ENCODE data around the gene CHPF2. TPM values are rescaled to one million over a fixed set of nuclear protein-coding genes. Genes with fewer than 3 reads are reported as not detected.

The CHPF2 gene
- polyA plus RNA-seq, 4 donors = 23.3 to 27.1 (median 25.6) TPM

DNA sequence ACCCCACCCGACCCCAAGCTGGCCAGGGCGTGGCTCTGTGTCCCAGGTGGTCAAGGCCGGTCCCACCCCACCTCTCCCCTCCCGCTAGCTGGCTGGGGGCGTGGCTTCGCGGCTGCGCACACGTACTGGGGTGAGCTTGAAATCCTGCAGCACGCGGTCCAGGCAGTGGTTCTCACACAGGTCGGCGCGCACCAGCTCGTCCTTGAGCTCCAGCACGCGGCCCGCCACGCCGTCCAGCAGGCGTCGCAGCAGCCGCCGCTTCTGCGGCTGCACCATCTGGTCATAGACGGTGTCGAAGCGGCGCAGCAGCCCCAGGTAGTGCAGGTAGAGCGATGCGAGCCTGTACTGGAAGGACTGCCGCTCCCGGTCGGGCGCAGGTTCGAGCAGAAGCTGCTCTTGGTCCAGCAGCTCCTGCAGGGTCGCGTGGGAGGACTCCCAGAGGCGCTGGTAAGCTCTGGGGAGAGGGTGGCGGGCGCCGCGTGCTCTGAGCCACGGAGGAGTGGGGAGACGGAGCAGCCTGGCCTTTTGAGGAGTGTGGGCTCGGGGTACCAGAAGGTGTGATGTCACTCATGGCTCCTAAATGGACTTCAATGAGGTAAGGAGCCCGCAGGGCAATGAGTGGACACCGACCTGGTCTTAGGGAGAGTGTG, 27.8 kb upstream of the CHPF2 start:
- DNase-seq (ENCODE audit: low read depth in 4 of 4, low spot score in 3 of 4) = no peak

DNA sequence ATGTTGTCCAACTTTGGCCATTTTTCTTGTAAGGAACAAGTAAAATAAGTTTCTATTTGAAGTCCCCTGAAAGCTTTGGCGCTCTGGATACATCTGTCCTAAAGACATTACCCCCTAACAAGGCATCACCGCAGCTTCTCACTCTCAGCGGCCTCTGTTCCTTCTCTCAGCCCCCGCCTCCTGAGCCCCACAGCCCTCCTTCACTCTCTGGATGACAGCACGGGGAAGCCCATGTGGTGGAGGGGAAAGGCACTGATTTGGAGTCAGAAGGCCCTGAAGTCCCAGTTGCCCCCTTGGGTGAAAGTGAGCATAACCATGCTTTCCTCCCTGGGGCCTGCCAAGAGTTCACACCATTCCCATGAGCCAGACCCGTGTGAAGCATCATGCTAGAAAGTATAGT, 26.6 kb upstream of the CHPF2 start:
- no peak for DNase-seq (ENCODE audit: low read depth in 4 of 4, low spot score in 3 of 4)

DNA sequence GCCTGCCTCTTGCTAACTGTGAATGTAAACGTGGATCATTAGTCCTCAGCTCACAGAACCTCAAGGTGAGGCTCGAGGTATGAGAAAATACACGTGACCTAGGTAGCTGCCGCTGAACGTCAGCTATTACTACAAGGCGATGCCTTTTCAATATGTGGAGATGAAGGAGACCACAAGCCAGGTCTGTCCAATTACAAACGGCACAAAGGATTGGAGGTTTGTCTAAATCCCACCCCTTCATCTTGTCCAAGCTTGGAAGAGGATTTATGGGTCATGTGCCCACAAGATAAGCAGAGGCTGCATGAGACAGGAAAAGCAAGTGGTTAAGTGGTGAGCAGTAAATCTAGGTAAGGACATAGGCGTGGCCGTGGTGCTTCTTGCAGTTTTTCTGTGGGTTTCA, 25.4 kb upstream of the CHPF2 start:
- DNase-seq (ENCODE audit: low read depth in 4 of 4, low spot score in 3 of 4) = no peak

DNA sequence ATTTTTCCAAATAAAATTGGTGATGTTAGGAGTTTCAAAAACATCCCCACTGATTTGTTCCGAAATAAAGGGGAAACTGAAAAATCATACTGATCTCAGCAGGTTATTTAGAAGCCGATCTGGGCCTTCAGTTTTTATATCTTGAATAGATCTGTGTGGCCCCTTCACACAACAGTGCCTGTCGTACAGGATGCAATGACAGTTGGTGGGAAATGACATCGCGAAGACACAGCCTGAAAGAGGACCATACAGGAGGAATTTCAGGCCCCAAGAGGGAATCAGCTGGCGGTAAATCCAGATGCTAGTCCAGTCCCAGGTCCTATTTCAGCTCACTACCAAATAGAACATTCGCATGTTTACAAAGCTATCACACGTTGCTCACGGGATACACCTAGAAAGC, 25.0 kb upstream of the CHPF2 start:
- DNase-seq (ENCODE audit: low read depth in 4 of 4, low spot score in 3 of 4) = no peak

DNA sequence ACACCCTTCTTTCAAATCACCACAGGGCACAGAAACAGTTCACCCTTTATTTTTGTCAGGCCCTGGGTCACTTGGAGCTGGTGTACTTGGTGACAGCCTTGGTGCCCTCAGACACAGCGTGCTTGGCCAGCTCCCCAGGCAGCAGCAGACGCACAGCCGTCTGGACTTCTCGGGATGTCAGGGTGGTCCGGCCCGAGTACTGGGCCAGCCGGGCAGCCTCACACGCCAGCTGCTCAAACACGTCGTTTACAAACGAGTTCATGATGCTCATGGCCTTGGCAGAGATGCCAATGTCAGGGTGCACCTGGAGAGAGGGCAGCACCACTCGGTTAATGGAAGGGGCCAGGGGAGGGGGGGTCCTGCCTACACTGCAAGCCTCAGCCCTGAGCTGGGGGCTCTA, 24.5 kb upstream of the CHPF2 start:
- no peak for DNase-seq (ENCODE audit: low read depth in 4 of 4, low spot score in 3 of 4)

DNA sequence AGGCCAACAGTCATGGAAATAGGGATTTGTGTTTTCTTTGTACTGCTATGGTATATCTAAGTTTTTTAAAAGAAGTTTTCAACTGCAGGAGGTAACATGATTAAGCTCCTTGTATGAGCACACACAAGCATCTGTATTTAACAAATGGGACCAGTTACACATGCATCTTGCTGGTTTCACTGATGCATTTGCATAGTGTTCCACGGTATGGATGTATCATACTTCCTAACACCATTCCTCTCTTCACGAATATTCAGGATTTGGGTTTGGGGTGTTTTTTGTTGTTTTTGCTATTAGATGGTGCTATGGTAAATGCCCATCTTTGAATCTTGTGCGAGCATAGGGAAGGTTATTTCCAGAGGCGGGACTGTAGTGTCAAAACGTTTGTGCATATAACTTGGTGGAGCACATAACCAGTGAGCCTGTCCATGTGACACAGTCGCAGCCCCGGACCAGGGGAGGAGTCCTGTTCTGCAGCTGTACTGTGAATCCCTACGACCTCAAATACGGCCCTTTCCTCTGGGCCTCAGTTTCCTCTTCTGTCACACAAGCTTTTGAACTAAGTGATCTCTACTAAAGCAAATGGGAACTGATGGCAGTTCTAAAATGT, 23.9 kb upstream of the CHPF2 start:
- DNase-seq (ENCODE audit: low read depth in 4 of 4, low spot score in 3 of 4) = no peak

DNA sequence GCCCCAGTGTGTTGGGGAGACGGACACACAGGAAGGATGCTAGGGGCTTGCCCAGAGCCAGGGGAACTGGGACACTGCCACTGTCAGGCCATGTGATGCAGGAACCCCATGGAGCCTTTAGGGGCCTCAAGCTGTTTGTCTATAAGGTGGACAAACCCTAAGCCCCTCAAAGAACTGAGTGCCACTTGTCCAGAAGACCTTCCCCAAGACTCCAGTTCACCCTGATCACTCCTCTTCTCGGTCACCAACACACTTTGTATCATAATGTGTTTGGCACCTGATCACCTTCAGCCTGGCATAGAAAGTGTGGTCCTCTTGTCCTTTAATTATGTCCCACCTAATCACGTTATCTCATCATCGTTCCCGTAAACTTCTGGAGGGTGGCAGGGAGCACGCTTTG, 22.7 kb upstream of the CHPF2 start:
- DNase-seq (ENCODE audit: low read depth in 4 of 4, low spot score in 3 of 4) = no peak

DNA sequence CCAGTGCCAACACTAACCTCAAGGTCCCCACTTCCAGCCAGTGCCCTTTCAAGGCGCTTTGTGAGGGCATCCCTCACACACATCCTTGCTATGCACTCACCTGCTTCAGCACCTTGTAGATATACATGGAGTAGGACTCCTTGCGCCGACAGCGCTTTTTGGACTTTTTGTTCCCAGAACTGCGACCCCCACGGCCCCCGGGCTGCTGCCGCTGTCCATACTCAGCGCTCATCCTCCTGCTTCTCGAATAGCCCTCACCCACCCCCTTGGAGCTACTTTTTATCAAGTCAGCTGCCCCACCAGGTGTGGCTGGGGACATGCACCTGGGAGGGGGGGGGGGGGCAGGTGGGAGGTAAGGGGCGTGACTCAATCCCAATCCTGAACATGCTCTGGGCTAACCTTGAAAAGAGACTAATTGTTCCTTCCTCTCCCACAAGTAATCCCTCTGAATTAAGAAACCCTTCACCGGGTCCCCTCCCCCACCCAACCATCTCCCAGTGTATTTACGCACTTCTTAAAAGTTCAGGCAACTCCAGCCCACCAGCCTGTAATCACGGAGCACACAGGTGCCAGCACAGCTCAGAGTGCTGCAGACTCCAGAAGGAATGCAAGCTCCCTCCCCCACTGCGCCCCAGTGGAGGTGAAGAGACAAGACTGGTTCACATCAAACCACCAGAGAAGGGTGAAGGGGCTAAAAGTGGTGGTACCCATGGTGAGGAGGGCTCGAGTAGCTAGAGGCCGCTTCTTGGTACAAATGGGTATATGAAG, 22.0 kb upstream of the CHPF2 start, which contains the start of gene H2BK1:
H2BK1 (minus strand) TSS at position 402 of the 768 bp plus-strand sequence; CDS start at position 232, 170 bp downstream.
- no peak for DNase-seq (ENCODE audit: low read depth in 4 of 4, low spot score in 3 of 4)

DNA sequence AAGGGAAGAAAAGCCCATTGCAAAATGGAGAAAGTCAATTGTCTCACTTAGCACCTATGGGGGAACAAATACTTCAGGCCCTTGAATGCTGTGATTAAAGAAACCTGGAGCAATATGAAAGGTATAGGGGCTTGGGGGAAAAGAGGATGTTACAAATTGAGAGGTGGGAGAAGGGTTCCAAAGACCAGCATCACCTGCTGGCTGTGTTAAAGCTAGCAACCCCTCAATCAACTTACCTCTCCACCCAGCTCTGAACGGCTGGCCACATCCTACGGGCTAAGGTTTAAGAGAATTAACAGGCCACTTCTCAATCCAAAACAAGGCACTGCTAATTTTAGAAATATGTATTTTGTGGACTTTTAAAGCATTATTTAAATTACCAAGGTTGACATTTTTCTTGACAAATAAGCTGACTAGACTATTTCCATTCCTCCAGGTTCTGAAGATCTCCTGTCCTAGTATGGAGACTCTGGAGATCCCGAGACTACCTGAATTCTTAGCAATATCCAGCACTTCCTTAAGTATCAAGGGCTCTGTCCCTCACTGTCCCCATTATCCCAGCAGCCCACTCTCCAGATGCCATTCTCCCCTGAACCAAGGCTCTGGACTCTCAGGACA, 21.0 kb upstream of the CHPF2 start:
- no peak for DNase-seq (ENCODE audit: low read depth in 4 of 4, low spot score in 3 of 4)

DNA sequence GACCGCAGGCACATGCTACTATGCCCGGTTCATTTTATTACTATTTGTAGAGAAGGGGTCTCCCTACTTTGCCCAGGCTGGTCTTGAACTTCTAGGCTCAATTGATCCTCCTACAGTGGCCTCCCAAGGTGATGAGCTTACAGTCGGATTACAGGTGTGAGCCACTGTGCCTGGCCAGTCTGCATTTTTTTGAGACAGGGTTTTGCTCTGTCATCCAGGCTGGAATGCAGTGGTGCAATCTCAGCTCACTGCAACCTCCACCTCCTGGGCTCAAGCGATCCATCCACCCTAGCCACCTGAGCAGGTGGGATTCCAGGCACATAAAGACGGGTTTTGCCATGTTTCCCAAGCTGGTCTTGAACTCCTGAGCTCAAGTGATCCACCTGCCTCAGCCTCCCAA, 19.7 kb upstream of the CHPF2 start:
- no peak for DNase-seq (ENCODE audit: low read depth in 4 of 4, low spot score in 3 of 4)

DNA sequence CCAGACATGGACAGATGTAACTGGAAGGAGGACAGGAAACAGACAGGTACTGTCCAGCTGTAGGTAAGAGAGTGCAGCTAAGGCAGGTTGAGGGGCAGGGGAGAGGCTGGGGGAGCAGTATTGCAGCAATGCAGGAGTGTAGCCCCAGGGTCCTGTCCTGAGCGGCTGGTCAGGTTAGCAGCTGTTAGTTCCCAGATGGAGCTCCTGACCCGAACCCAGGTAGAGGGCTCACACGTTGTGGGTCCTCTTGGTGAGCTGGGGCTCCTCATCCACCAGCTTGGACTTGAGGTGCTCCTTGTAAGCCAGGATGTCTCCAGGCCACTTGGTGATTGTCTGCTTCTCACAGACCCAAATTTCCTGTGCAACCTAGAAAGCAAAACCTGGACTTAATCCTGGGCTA, 18.5 kb upstream of the CHPF2 start:
- DNase-seq (ENCODE audit: low read depth in 4 of 4, low spot score in 3 of 4) = no peak

DNA sequence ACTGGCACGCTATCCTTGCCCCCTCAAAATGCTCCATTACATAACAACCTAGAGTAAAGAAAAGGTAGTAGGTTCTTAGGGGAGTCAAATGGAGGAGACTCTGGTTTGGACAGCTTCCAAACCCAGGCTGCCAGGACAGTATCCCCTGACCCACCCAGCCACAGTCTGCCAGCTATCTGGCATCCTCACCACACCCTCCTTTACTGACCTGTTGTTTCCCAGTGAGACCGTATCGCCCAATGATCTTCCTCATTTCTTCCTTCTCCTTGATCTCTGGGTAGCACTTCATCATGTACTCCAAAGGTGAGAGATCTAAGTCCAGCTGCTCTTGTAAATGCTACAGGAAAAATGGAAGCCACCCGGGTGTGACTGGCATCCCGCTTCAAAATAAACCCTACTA, 16.9 kb upstream of the CHPF2 start:
- no peak for DNase-seq (ENCODE audit: low read depth in 4 of 4, low spot score in 3 of 4)

DNA sequence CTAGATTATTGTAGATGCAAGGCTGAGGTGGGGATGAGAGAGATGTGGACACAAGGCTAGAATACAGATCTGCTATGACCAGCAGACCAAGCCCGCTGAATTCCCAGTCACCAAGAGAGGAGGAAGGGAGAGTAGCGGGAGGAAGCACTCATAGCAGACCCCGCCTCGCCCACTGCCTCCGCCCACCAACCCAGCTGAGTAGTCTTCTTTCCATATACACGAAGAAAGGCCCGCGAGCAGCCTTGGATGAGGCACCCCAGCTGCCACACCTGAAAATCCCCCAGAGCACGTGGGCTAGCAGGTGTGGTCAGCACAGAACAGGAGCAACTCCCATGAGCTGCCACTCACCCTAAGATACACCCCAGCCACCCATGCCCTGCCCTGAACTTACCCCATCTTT, 14.1 kb upstream of the CHPF2 start:
- DNase-seq (ENCODE audit: low read depth in 4 of 4, low spot score in 3 of 4) = no peak

DNA sequence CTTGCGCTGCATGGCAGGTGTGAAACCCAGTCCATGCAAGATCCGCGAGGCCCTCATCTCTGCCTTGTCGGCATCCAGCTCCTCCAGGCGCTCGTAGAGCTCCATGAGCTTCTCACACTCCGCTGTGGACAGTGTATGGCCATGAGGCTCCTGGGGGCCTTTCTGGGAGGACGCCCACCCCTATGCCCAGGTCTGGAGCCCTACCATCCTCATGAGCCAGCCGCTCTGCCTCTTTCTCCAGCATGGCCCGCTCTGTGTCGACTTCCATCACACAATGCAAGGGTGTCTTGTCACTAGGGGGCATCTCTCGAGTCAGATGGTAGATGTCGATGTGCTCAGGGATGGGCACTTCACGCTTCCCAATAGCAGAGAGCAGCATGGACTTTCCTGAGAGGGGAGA, 8.6 kb upstream of the CHPF2 start:
- no peak for DNase-seq (ENCODE audit: low read depth in 4 of 4, low spot score in 3 of 4)

DNA sequence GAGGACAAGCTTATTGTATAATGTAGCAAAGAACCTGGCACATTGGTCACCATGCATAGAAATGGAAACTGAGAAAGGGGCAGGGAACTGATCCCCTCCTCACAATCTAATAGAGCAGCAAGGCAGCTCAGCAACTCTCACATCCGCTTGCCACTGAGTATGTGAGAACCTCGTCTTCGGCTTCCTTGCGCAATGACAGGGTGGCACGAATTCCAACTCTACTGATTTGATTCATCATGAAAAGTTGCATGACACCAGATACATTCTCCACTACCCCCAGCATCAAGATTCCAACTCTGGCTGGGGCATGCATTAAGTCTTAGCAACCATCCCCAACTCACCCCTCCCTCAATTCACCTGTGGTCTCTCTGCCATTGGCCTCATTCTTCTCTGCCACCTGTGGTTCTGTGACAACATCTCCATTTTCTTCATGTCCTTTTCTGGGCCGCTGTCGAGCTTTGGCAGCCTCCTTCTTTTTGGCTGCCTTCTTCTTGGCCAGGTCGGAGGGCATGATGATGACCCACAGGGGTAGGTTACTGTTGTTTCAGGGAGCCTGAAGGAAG, 6.3 kb upstream of the CHPF2 start:
- DNase-seq (ENCODE audit: low read depth in 4 of 4, low spot score in 3 of 4) = no peak

DNA sequence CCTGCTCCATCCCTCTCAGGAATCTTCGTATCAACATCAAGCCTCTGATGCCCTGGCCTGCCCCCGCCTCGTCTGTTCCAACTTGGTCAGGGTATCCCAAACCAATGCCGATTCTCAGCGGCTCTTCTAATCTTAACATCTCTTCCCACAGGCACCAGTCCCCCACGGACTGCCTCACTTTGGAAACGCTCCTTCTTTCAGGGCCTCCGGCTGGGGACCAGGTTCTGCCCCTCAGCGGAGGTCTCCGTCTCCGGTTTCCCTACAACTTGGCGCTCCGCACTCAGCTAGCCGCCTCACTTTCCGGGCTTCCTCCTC, 5.8 kb upstream of the CHPF2 start:
- DNase-seq (ENCODE audit: low read depth in 4 of 4, low spot score in 3 of 4) = no peak

DNA sequence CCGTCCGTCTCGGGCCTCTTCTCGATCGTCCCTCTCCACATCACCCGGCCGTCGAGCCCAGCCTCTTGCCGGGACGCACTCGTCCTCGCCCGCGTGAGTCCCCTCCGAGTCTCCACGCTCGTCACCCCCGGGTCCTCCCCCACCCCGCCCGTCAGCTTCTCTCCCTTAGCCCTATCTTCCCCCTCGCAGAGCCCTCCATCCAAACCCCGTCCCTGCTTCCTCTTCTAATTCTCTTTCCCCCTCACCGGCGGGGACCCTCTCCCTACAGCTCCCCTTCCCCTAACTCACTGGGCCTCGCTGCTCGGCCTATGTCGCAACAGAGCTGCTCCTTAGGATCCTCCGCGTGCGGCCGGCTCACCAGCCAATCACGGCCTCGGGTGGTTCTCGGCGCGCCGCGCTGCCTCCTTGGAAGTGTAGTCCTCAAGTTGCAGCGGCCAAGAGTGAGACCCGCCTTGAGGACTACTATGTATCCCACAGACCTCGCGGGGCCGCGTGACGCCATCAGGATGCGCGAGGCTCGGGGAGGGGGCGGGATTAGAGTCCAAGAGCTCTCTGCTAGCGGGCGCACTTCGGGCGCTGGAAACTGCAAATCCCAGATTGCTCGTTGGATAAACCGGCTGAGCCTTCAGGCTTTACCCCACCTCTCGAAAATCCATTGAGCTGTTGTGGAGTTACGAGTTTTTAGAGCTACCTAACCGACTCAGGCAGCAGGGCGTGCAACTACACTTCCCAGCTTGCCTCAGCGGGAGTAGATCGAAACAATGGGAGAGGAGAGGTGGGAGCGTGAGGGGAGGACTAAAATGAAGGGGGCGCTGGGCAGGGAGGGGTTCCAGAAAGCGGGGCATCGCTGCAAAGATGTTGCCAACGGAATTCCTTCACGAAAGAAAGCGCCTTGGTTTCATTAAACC, 5.2 kb upstream of the CHPF2 start, which contains the start of gene ABCF2:
ABCF2 (minus strand) TSS at position 331 of the 908 bp plus-strand sequence. CDS start 747 bp downstream, outside the sequence.
- DNase-seq (ENCODE audit: low read depth in 4 of 4, low spot score in 3 of 4) = peak; percentile 95 to 97 (median 96)

DNA sequence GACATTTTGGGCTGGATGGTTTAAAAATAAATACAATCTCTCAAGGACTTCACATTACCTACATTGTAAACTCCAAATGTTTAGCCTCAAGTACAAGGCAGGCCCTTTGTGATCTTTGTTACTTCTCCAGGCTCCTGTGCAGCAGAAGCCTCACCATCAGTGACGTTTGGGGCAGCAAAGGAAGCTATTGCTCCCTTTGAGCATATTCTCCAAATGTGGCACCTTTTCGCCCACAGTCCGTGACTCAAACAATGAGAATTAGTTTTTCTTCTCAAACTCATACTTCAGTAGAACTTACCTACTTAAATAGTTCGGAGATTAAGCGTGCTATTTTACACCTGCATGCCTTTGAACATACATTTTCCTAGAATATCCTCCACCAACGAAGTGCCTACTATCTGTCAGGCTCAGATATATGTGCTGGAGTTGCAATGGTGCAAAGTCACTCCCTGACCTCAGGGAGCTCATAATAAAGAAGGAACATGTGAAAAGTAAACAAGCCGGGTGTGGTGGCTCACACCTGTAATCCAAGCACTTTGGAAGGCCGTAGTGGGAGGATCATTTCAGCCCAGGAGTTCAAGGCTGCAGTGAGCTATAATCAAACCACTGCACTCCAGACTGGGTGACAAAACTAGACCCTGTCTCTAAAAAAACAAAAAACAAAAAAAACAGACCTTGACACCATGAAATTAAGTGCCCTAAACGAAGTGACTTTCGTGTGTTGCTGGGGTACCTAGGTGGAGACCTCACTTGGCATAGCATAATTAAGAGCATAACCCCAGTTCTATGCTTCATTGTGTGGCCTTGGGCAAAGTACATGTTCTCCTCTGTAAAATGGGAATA, 4.0 kb upstream of the CHPF2 start:
- DNase-seq (ENCODE audit: low read depth in 4 of 4, low spot score in 3 of 4) = no peak

DNA sequence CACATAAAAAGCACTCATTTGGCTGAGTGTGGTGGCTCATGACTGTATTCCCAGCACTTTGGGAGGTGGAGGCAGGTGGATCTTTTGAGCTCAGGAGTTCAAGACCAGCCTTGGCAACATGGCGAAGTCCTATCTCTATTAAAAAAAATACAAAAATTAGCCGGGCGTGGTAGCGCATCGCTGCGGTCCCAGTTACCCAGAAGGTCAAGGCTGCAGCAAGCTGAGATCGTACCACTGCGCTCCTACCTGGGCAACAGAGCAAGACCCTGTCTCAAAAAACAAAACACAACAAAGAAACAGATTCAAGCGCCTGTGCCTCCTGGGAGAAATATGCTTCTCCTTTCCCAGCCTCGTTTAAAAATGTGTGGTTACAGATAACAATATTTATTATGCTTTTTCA, 3.0 kb upstream of the CHPF2 start:
- no peak for DNase-seq (ENCODE audit: low read depth in 4 of 4, low spot score in 3 of 4)
